HG03060 (cell line): ENCODE results near the gene GADD45GIP1.

Source experiments
- ATAC-seq: cut with Tn5 transposase; IDR thresholded peaks from one replicate; pipeline ENCODE4 v1.9.1; 2021; ENCODE audit warnings: low read depth, moderate number of reproducible peaks; ENCODE audit not compliant: unreplicated experiment

The GADD45GIP1 gene

DNA sequence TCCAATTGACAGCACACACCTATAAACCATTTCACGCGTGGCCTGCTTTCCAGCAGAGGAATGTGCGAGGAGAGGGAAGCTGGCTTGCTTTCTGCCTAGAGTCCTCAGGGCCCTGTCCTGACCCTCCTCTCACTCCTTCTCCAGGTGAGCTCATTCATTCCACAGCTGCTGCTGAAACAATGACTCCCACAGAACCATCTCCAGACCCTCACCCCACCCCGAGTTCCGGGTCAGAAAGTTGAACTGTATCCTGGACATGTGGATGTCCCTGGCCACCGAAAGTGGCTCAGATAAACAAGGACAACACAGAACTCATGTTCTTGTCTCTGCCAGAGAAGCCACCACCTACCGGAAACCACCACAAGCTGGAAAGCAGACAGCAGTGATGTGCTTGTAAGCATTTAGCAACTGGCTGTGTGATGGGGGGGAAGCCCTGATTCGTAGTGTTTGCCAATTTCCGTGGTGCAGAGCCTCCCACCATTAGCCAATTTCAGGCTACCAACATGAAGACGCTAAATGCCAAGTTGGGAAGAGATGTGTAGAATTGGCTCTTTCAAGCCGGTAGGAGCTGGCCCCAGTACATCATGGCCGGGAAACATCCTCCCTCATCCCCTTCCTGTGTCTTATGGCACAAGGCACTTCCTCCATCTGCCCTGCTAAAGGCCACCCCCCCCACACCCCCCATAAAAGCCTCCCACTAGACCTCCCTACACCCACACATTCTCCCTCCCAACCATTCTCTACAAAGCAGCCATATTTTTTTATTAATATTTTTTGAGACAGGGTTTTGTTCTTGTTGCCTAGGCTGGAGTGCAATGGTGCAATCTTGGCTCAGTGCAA lies 43.0 kb downstream of the GADD45GIP1 start:
- no peak for ATAC-seq

DNA sequence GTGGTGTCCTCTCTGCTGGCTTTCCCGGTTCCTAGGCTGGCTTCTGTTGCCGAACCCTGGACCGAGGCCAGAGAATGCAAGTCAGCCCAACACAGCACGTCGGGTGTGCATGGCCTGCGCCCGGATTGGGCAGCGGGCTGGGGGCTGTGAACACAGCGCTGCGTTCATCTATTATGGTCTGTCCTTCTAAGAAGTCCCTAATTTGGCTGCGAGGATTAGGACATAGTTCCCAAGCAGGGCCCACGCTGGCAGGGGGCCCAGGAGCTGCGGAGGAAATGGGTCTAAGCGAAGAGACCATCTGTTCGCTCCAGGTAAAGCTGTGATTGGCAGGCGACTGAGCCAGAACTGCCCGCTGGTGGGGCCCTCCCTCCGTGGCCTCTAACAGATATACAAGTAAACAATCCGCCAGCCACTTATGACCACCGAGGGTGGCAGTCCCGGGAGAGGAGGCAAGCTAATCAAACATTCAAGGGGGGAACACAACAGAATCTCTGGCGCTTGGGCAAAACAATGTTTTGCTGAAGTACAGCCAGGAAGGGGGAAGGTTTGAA lies 43.9 kb downstream of the GADD45GIP1 start:
- ATAC-seq, result no peak

DNA sequence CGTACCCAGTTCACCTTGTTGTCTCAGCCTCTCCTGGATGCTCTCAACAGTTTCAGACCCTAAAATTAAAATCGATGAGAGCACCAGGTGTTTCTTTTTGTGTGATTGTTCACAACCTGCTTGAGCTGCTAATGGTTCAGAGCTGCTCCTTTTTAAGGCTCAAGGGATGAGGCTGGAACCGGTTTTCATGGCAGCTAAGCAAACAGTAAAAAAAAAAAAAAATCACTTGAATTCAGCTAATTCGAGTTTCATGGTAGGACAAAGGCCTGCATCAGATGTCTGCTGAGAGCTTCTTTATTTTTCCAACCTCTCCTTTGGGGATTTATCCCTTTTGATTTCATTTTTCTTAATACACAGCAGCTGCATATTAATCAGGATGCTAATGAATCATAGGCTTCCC lies 44.5 kb downstream of the GADD45GIP1 start:
- ATAC-seq, result no peak

DNA sequence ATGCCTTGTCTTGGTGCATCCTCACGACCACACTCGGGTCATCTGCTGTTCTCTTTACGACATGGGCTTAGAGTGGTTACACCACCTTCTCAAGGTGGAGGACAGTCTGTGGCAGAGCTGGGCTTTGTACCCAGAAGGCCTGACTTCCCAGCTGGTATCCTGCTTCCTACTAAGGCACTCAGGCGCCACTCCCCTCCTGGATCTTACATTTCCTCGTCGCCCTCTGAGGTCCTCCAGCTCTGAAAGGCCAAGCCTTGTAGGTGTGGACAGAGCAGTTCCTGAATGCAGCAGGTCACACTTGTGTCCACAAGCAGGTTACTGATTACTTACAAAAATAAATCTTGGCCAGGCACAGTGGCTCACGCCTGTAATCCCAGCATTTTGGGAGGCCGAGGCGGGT lies 49.9 kb downstream of the GADD45GIP1 start:
- no peak for ATAC-seq
